GM12872 (cell line): ENCODE measurements around the gene NDUFS7.

Experiments
- CTCF ChIP-seq: IDR thresholded peaks from 3 replicates; pipeline ENCODE4 v1.5.1; 2011; ENCODE audit warnings: low read depth, mild to moderate bottlenecking, low read length, moderate library complexity; ENCODE audit not compliant: insufficient read depth

Gene NDUFS7

GRCh38 chr19:1412995-1413800, 29.5 kb downstream of the NDUFS7 start:
- TF ChIP-seq CTCF: no peak

DNA sequence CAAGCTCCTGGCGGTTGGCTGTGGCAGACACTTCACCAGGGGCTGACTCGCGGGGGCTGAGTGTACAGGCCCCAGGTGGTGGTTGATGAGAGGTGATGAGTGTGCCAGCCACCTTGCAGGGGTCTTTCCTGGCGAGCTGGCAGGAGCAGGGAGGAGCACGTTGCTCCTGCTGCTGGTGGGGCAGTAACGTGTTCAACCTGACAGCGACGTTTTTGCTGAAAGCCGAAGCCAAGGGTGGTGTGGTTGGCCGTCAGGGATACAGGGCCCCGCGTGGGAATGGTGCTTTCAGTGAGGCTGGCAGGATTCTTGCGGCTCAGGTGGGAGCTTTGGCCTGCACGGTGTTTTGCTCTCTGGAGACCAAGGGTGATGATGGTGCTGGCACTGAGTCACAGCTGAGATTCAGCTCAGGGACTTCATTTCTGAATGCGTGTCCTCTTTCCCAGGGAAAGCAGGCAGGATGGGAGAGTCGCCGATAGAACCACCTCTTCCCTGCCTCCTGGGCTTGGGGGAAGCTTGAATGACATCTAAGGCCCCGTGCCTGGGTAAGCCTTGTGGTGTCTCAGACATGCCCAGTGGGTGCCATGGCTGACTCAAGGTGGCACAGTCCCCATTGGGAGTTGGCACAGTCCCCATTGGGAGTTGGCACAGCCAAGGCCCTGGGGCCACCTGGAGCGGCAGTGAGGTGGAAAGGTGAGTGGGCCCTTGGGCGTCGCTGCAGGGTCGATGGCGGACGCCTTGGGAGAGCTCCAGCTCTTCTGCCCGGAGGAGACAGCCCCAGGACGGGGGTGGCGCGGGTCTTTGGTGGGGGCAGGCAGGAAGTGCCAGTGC, 32.5 kb downstream of the NDUFS7 start:
- no peak for TF ChIP-seq CTCF

GRCh38 chr19:1417145-1417544, 33.4 kb downstream of the NDUFS7 start:
- no peak for TF ChIP-seq CTCF

GRCh38 chr19:1417681-1418495, 34.2 kb downstream of the NDUFS7 start:
- TF ChIP-seq CTCF: no peak

DNA sequence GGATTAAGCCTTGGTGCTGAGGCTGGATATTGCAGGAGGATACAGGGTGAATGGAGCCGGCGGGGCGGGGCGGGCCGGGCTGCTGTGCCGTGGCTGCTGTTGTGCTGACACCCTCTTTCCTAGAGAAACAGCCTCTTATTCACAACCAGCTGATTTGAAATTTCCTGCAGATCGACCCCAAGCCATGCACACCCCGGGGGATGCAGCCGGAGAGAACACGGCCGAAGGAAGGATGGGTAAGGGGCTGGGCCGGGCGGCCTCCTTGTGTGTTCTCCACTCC, 34.7 kb downstream of the NDUFS7 start:
- TF ChIP-seq CTCF: no peak

- no peak for TF ChIP-seq CTCF
These were observed 35.4 kb downstream of the NDUFS7 start for GRCh38 chr19:1418951-1419738.
